WTC11 (cell line): Measurements from ENCODE around the gene ARRDC3. TPM values are rescaled to one million over a fixed set of nuclear protein-coding genes. Genes with fewer than 3 reads are reported as not detected.

Experiments
- ATAC-seq: fragments of 200-7000 bp; cut with Tn5 transposase; 2 replicates; pipeline ENCODE4 v1.10.0; 2021; ENCODE audit warnings: mild to moderate bottlenecking, moderate library complexity
- CTCF ChIA-PET: fragments of 300-600 bp; sonication (Branson Sonifier 250); formaldehyde crosslinking; loops from one replicate; lab custom pipeline; 2021; ENCODE audit warnings: antibody characterized with exemption; lab: Charles Lee
- POLR2A ChIA-PET: fragments of 350-600 bp; sonication (Branson Sonifier 250); formaldehyde crosslinking; loops from one replicate; lab custom pipeline; 2021; ENCODE audit warnings: antibody characterized with exemption; lab: Charles Lee
- DNase-seq: peaks from one replicate; pipeline ENCODE4 v3.0.0; 2021; ENCODE audit warnings: low spot score
- H3K27ac Mint-ChIP-seq: 2 replicates; pipeline ENCODE4 v1.8.0; 2021; ENCODE audit warnings: mixed read lengths
- H3K27me3 Mint-ChIP-seq: 2 replicates; pipeline ENCODE4 v1.8.0; 2021; ENCODE audit warnings: low read depth, mild to moderate bottlenecking, moderate library complexity, mixed read lengths
- H3K36me3 Mint-ChIP-seq: 2 replicates; pipeline ENCODE4 v1.8.0; 2021; ENCODE audit warnings: mixed read lengths
- H3K4me1 Mint-ChIP-seq: 2 replicates; pipeline ENCODE4 v1.8.0; 2022; ENCODE audit warnings: mixed read lengths
- H3K4me3 Mint-ChIP-seq: 2 replicates; pipeline ENCODE4 v1.8.0; 2021; ENCODE audit warnings: mild to moderate bottlenecking, moderate library complexity, mixed read lengths
- H3K9me3 Mint-ChIP-seq: 2 replicates; pipeline ENCODE4 v1.8.0; 2021; ENCODE audit warnings: mixed read lengths
- ATF1 ChIP-seq: sonication (generic); formaldehyde crosslinking; IDR thresholded peaks from 2 replicates; pipeline ENCODE4 v1.8.1; 2023; ENCODE audit warnings: mild to moderate bottlenecking, moderate library complexity, missing genetic modification reagents
- ATF6 ChIP-seq: sonication (generic); formaldehyde crosslinking; IDR thresholded peaks from 2 replicates; pipeline ENCODE4 v1.8.1; 2023; ENCODE audit warnings: mild to moderate bottlenecking, missing genetic modification reagents
- CTCF ChIP-seq: fragments of 200-600 bp; IDR thresholded peaks from 2 replicates; pipeline ENCODE4 v1.8.0; 2022; ENCODE audit warnings: antibody characterized with exemption
- IRF1 ChIP-seq: sonication (generic); formaldehyde crosslinking; IDR thresholded peaks from 2 replicates; pipeline ENCODE4 v1.8.0; 2023; ENCODE audit warnings: missing genetic modification reagents
- JAZF1 ChIP-seq: fragments of 250-450 bp; sonication (Bioruptor Pico); IDR thresholded peaks from 2 replicates; pipeline ENCODE4 v1.9.0; 2021; ENCODE audit warnings: moderate library complexity, mild to moderate bottlenecking, inconsistent platforms
- KAT7 ChIP-seq: sonication (generic); formaldehyde crosslinking; IDR thresholded peaks from 2 replicates; pipeline ENCODE4 v1.8.1; 2023; ENCODE audit warnings: missing genetic modification reagents, mild to moderate bottlenecking, borderline replicate concordance
- MXD4 ChIP-seq: fragments of 250-450 bp; sonication (Bioruptor Pico); IDR thresholded peaks from 2 replicates; pipeline ENCODE4 v1.8.0; 2021; ENCODE audit warnings: mild to moderate bottlenecking, moderate library complexity, borderline replicate concordance
- MYBL2 ChIP-seq: sonication (generic); formaldehyde crosslinking; IDR thresholded peaks from 2 replicates; pipeline ENCODE4 v1.8.1; 2023; ENCODE audit warnings: mild to moderate bottlenecking, moderate library complexity, missing genetic modification reagents
- NR3C1 ChIP-seq: sonication (generic); formaldehyde crosslinking; conservative IDR thresholded peaks from 2 replicates; pipeline ENCODE4 v1.8.1; 2023; ENCODE audit warnings: low read depth, mild to moderate bottlenecking, missing genetic modification reagents
- ZBTB43 ChIP-seq: sonication (generic); formaldehyde crosslinking; IDR thresholded peaks from 2 replicates; pipeline ENCODE4 v1.8.1; 2023; ENCODE audit warnings: mild to moderate bottlenecking, missing genetic modification reagents
- ZNF121 ChIP-seq: sonication (generic); formaldehyde crosslinking; IDR thresholded peaks from 2 replicates; pipeline ENCODE4 v1.8.0; 2023; ENCODE audit warnings: missing genetic modification reagents
- ZNF416 ChIP-seq: fragments of 250-450 bp; sonication (Bioruptor Pico); IDR thresholded peaks from 2 replicates; pipeline ENCODE4 v1.9.0; 2021; ENCODE audit warnings: mild to moderate bottlenecking, inconsistent platforms
- ZNF423 ChIP-seq: fragments of 250-450 bp; sonication (Bioruptor Pico); IDR thresholded peaks from 2 replicates; pipeline ENCODE4 v2.1.2; 2022; ENCODE audit warnings: mild to moderate bottlenecking, moderate library complexity
- ZNF671 ChIP-seq: fragments of 250-450 bp; sonication (Bioruptor Pico); IDR thresholded peaks from 2 replicates; pipeline ENCODE4 v1.8.0; 2021; ENCODE audit warnings: mild to moderate bottlenecking
- total RNA-seq: library from RNA; stranded (reverse); gene quantifications from 3 replicates; pipeline ENCODE4 v1.2.3, GENCODE V29; 2021
- TF ChIP-seq, protein P1 (sequence below): sonication (generic); formaldehyde crosslinking; conservative IDR thresholded peaks from 2 replicates; pipeline ENCODE4 v1.8.1; 2023; ENCODE audit warnings: mild to moderate bottlenecking, low read depth, missing genetic modification reagents, moderate library complexity
- TF ChIP-seq, protein P2 (sequence below): sonication (generic); formaldehyde crosslinking; IDR thresholded peaks from 2 replicates; pipeline ENCODE4 v1.8.1; 2022; ENCODE audit warnings: missing genetic modification reagents, borderline replicate concordance

Gene ARRDC3
- total RNA-seq, 1 experiment from 2014 or later, result 10.3 TPM

DNA sequence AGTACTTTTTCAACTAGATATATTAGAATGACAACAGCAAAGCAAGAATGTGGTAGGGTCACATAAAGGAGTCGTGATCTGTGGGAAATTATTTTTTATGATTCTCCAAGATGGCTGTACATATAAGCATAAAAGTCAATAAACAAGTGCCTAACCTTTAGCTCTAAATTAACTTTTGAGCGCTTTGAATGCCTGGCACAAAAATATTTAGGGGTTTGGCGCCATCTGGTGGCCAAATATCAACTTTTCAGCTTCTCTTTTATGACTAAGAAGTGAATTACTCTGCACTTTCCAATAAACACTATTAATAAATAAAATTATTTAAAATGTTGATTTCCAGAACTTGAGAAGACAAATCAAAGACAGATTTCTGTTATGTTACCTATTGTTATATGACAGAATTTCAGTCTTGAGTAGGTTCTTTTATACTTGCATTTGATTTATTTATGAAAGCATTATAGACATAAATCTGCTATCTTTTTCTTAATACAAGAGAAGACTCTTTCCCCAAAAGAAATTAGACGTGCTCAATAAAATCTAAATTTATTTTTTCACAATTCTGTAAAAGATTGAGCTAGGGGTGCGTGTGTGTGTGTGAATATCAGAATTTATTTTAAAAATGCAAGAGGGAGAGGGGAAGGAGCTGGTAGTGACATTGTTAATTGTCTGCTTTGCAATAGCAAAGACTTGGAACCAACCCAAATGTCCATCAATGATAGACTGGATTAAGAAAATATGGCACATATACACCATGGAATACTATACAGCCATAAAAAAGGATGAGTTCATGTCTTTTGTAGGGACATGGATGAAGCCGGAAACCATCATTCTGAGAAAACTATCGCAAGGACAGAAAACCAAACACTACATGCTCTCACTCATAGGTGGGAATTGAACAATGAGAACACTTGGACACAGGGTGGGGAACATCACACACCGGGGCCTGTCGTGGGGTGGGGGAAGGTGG lies 36.7 kb upstream of the ARRDC3 start (continued):
- TF ChIP-seq ZNF423 (CRISPR knock-in tag), result no peak
- TF ChIP-seq, protein P1, sequence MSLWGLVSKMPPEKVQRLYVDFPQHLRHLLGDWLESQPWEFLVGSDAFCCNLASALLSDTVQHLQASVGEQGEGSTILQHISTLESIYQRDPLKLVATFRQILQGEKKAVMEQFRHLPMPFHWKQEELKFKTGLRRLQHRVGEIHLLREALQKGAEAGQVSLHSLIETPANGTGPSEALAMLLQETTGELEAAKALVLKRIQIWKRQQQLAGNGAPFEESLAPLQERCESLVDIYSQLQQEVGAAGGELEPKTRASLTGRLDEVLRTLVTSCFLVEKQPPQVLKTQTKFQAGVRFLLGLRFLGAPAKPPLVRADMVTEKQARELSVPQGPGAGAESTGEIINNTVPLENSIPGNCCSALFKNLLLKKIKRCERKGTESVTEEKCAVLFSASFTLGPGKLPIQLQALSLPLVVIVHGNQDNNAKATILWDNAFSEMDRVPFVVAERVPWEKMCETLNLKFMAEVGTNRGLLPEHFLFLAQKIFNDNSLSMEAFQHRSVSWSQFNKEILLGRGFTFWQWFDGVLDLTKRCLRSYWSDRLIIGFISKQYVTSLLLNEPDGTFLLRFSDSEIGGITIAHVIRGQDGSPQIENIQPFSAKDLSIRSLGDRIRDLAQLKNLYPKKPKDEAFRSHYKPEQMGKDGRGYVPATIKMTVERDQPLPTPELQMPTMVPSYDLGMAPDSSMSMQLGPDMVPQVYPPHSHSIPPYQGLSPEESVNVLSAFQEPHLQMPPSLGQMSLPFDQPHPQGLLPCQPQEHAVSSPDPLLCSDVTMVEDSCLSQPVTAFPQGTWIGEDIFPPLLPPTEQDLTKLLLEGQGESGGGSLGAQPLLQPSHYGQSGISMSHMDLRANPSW, result no peak
- peak; percentile 74 for TF ChIP-seq CTCF
- TF ChIP-seq ZNF121, result no peak

- ATAC-seq (no peak), DNase-seq (no peak)
- no peak for TF ChIP-seq JAZF1 (CRISPR knock-in tag)
- peaks cover 22% of the 10 kb centered on the region for H3K4me1 Mint-ChIP-seq
- H3K27me3 Mint-ChIP-seq, result no peaks in the 10 kb centered on the region
- no peaks in the 10 kb centered on the region for H3K36me3 Mint-ChIP-seq
- H3K9me3 Mint-ChIP-seq, result peaks cover 4% of the 10 kb centered on the region; the same call in 1 of the 2 replicates
- H3K4me3 Mint-ChIP-seq, result no peak overlapping the region
- ChIA-PET POLR2A (interaction anchor here (1.0 to 1.5 kb wide), 2 partner anchors 36 to 39 kb away, joined by 3 to 9 read pairs; partner anchors contain the start of gene ARRDC3), CTCF (interaction anchor here (0.6 to 6.8 kb wide), 44 partner anchors 9 to 635 kb away, joined by 3 to 109 read pairs (median 4); partner anchors contain the start of gene ARRDC3)
- no peak overlapping the region for H3K27ac Mint-ChIP-seq
Observed at GRCh38 chr5:91419136-91419535, 36.0 kb upstream of the ARRDC3 start.

DNA sequence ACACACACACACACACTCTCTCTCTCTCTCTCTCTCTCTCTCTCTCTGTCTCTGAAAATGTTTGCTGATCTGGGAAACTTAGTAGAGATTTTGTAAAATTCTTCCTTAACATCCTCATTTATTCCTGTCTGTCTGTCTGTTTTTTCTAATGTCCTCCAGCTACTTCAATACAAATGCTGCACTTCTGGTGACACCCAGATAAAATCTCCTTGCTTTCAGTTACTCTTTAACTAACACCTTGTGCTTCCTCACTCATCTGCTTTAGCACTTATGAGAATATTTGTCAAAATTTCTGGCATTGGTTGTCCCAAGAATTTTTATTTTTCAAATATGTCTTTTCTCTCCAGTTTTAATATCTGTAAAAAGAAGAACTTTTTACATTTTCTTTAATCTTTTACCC lies 35.0 kb upstream of the ARRDC3 start:
- Mint-ChIP-seq H3K27ac (no peak overlapping the region), H3K4me1 (peaks cover 22% of the 10 kb centered on the region)
- CTCF ChIA-PET, result interaction anchor here (0.6 to 6.8 kb wide), 8 partner anchors 21 to 486 kb away, joined by 3 to 109 read pairs (median 3); partner anchors contain the start of gene ARRDC3
- no peak for TF ChIP-seq MYBL2 (CRISPR knock-in tag)
- no peak for TF ChIP-seq KAT7
- no peak for TF ChIP-seq ZBTB43 (CRISPR knock-in tag)
- TF ChIP-seq, protein P2, sequence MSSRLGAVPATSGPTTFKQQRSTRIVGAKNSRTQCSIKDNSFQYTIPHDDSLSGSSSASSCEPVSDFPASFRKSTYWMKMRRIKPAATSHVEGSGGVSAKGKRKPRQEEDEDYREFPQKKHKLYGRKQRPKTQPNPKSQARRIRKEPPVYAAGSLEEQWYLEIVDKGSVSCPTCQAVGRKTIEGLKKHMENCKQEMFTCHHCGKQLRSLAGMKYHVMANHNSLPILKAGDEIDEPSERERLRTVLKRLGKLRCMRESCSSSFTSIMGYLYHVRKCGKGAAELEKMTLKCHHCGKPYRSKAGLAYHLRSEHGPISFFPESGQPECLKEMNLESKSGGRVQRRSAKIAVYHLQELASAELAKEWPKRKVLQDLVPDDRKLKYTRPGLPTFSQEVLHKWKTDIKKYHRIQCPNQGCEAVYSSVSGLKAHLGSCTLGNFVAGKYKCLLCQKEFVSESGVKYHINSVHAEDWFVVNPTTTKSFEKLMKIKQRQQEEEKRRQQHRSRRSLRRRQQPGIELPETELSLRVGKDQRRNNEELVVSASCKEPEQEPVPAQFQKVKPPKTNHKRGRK (CRISPR knock-in tag), result no peak
- TF ChIP-seq NR3C1 (CRISPR knock-in tag), result no peak
- no peak for TF ChIP-seq MXD4 (CRISPR knock-in tag)
- no peak for TF ChIP-seq ATF1 (CRISPR knock-in tag)
- no peak for TF ChIP-seq ATF6
- TF ChIP-seq IRF1 (CRISPR knock-in tag), result no peak
- TF ChIP-seq ZNF416 (CRISPR knock-in tag), result no peak
- no peak for TF ChIP-seq CTCF
- no peak for TF ChIP-seq ZNF121
- no peak for TF ChIP-seq ZNF671 (CRISPR knock-in tag)
- TF ChIP-seq, all 79 proteins: peak for 0
- no peak overlapping the region for H3K4me3 Mint-ChIP-seq
- H3K9me3 Mint-ChIP-seq, result peaks cover 4% of the 10 kb centered on the region; the same call in 1 of the 2 replicates
- no peak for DNase-seq
- POLR2A ChIA-PET, result interaction anchor here (0.5 to 0.7 kb wide), 2 partner anchors 55 to 293 kb away, joined by 3 to 7 read pairs; no protein-coding TSS in a partner anchor
- H3K36me3 Mint-ChIP-seq, result no peaks in the 10 kb centered on the region
- H3K27me3 Mint-ChIP-seq, result no peaks in the 10 kb centered on the region
- ATAC-seq, result no peak
